ENCODE results near the gene POU3F4.

The POU3F4 gene

GRCh38 chrX:83508006-83508405 lies at the start of gene POU3F4:
TSS of gene POU3F4 (plus strand) at chrX:83508290. CDS start at chrX:83508325, 35 bp downstream.
- no peak for DNase-seq

DNA sequence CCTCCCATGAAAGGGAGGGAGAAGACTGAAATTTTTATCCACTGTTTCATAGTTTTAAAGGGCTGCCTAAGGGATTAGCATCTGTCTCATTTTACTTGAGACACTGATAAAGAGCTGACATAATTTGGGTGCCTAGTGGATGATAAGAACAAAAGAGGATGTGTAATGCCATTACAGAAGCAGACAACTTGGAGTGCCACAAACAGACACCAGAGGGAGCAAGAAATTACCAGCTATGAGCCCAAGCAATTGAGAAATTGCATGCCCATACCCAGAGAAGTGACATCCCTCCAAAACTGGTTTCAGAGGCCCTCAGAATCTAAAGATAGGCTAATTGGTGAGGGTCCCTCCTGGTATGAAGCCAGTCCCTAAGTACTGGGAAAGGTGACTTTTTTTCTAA lies 38.5 kb upstream of the POU3F4 start:
- no peak for DNase-seq

DNA sequence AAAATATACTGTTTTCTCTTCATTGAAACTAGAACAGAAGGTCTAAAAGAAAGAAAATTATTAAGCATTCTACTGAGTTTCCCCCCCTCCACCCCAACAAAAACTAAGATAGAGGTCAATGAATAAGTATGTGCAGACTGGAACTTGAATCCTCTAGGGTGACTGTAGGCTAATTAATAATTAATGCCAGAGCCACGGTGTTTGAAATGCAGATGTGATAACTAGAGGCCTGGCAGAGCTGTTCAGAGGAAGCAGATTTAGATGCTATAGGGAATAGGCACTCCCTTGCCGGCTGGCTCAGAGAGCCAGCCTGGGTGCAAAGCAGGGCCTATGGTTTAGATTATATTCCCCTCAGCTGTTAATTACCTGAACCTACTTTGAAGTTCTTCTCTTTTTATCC lies 12.2 kb upstream of the POU3F4 start:
- DNase-seq = no peak

GRCh38 chrX:83501003-83501402 lies 7.1 kb upstream of the POU3F4 start:
- no peak for DNase-seq

DNA sequence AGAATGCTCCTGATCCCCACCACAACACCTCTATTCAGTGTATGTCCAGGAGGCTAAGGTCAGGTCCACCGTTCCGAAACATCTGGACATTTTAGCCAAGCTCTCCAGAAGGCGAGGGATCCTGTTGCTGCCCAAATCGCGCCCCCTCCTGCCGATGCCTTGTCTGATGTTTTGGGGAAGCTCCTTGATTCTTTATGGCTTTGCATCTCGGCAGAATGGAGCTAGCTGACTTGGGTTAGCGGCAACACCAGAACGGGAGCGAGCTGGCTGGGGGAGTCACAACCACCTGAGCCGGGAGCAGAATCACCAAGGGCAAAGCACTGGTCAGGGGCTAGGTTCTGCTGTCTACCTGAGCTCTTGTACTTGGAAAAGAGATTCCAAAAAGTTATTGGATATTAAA lies 6.6 kb upstream of the POU3F4 start:
- DNase-seq = no peak

DNA sequence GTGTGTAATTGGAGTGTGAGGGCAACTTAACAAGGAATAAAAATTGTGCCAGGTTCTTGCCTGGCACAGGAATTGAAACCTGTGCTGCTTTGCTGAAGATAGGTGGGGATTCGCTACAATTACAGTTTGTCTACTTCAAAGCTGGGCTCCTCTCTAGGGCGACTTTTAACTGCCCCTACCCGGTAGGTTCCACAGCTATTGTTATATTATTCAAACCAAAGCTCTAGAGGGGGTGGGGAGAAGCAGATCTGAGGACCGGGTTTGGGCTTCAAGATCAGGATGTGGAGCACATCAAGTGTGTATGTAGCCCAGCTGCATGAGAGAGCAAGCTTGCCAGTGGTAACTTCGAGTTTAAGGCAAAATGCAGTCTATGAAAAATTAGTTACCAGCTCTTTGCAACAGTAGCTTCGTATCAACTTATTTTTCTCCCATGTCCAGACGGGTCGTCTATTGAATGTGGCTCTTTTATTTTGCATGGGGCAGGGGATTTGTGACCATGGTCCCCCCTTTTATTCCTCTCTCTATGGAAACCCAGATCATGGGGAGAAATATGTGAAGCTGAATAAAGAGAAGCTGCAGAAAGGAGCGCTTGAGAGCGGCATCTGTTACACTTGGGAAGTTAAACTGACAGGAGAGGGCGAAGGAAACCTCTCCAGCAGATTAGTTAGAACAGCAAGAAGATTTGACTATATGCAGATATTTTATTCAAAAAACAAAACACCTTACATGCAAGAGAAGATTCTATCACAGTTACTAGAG lies 3.2 kb upstream of the POU3F4 start:
- DNase-seq = no peak

- no peak for DNase-seq
These were observed 600 bp downstream of the POU3F4 start for GRCh38 chrX:83508526-83509253.

GRCh38 chrX:83509254-83509801 lies 1.2 kb downstream of the POU3F4 start:
- DNase-seq = no peak

- no peak for DNase-seq
These were observed 2.5 kb downstream of the POU3F4 start for GRCh38 chrX:83510510-83511062.

DNA sequence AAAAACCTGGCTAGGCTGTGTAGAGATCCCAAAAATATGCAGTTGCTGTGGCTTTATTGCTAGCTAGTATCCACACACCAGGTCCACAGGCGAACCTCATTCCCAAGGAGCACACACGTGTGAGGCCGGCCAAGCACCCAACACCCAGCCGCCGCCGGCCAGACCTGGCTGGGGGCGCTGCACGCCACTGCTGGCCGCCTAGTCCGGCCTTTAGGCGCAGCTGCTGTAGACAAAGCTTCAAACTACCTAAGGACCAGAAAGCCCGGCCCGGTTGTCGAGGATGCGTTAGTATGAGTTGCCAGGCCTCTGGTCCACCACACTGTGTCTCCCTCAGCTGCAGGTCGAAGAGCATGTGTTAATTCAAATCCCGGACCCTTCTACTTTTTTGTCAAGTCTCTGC lies 3.1 kb downstream of the POU3F4 start:
- no peak for DNase-seq

DNA sequence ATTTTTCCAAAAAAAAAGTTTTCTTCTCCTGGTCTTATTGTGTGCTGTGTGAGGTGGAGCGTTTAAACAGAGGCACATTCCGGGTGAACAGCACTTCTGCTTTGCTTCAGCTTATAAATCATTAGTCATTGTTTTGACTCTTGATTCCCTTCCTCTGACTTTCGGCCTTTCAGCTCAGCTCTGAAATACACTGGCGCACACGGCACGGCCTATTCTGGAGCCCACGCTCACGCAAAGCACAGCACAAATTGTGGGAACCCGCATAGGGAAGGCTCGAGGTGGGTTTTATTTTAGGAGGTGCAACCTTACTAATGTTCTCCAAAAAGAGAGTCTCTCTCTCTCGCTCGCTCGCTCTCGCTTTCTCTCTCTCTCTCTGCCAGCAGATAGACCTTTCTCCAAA lies 4.0 kb downstream of the POU3F4 start:
- no peak for DNase-seq

- no peak for DNase-seq
These were observed 8.5 kb downstream of the POU3F4 start for GRCh38 chrX:83516597-83516996.

DNA sequence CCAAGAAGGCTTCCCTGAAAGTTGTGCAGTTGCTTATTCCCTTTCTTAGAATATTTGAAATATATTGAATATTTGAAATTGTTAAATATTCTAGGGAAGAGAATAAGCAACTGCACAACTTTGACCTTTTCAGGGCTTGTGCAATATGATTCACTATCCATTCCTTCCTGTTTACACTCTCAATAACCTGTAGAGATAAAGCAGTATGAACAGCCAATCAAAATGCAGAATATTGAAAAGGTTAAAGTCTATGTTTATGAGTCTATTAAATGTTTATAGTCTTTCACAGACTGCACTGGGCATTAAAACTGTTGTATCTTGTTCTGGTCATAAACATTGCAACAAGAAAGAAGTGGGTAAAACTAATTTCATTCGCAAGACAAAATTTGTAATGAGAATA lies 13.8 kb downstream of the POU3F4 start:
- DNase-seq = no peak

DNA sequence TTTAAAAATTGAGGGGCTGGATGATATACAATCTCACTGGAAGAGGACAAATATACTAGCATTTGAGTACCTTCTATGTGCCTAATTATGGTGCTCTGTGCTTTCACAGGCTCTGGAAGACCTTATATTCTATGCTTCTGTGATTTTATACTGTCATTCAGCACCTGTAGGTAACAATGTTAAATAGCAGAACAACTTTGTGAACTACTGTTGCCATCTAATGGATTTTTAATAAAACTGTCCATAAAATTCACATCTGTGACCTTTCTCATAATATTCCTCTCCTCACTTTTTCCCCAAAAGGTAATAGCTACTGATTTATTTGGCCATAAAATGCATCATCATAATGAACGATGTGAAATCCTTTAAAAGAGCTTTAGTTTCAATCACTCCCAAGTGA lies 21.9 kb downstream of the POU3F4 start:
- no peak for DNase-seq

DNA sequence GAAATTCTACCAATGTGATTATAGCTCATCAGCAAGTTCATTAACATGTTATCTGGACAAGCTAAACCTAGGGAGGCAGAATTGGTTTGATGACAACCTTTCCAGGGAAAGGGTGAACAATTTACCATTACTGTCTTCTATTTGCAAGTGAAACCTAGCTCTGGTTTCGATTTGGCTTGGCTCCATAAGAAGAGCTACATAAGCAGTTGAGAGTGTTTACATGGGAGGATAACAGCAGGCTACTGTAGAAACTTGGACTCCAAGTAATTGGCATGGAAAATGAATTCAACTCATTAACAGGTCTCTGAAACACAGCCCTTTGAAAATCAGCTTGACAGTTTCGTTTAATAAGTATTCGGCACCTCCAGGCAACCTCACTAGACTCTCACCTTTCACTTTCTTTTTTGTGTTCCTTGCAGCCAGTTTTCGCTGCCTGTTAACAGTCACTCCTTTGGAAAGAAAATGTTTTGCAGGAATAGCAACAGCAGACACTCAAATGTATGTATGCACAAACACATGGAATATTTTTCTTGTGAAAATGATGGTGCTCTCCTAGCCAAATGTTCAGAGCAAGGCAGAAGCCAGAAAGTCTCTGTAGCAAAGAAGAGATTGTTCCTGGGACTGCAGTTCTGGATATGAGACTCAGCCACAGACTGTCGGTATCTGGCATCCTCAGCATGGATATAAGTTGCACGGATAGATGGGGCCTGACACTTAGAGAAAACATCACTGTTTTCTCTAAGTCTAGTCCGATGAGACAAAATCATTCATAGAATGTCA lies 27.5 kb downstream of the POU3F4 start:
- no peak for DNase-seq
